GM19467 (cell line): ENCODE measurements around the gene MKRN3.

Experiments
- ATAC-seq: cut with Tn5 transposase; IDR thresholded peaks from one replicate; pipeline ENCODE4 v1.9.1; 2021; ENCODE audit warnings: mild to moderate bottlenecking, moderate library complexity; ENCODE audit not compliant: unreplicated experiment

MKRN3 gene

GRCh38 chr15:23565395-23566070 lies at the start of gene MKRN3:
TSS of gene MKRN3 (plus strand) at chr15:23565674. CDS start at chr15:23565783, 109 bp downstream.
- no peak for ATAC-seq

GRCh38 chr15:23516866-23517265 lies 48.6 kb upstream of the MKRN3 start:
- no peak for ATAC-seq

DNA sequence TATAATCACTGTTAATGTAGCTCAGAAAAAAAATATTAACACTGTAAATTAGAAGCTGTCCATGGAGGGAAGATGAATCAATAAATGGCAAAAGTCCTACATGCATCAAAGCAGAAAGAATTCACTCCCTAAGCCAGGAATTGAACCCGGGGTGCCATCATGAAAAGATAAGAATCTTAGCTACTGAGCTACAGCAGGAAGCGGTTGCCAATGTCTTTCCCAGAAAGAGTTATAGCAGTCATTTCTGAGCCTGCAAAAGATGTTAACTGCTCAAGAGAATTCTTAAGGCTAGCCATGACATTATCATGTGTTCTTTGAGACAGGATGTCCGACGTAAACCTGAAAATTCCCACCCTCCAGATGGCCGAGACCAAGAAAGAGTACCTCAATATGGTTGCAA lies 47.4 kb upstream of the MKRN3 start:
- ATAC-seq = no peak

DNA sequence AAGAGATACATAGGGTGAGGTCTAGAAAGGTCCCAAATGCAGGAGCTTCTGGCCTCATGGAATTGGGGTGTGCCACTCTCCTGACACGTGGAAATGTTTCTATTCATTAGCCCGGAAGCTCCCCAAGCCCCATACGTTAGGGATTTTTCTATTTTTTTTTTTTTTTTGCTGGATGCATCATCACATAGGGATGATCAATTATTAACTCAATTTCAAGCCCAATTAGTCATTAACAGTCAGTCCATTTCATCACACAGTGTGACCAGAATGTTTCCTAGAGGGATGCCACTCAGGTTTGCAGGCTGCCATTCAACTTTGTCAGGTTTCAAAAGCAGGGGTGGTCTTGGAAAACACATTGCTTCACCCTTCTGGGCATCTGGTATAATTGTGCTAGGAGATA lies 40.7 kb upstream of the MKRN3 start:
- ATAC-seq = no peak

DNA sequence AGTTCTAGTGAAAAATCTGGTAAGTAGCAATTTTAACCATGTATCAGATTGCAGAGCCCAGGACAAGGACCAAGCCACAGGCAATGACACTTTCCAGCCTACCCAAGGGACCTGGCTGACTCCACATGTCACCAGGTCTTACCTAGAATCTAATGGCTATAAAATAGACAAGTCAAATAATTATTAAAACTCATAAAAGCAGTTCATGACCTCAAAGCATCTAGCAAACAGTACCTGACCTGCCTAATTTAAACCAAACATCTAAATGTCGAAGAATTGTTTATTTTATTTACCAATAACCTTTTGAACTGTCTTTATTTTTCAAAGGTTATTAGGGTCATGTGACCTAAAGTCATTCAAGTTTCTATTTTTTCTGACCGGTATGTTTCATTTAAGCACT lies 35.6 kb upstream of the MKRN3 start:
- no peak for ATAC-seq

- no peak for ATAC-seq
These were observed 33.5 kb upstream of the MKRN3 start for GRCh38 chr15:23532024-23532423.

DNA sequence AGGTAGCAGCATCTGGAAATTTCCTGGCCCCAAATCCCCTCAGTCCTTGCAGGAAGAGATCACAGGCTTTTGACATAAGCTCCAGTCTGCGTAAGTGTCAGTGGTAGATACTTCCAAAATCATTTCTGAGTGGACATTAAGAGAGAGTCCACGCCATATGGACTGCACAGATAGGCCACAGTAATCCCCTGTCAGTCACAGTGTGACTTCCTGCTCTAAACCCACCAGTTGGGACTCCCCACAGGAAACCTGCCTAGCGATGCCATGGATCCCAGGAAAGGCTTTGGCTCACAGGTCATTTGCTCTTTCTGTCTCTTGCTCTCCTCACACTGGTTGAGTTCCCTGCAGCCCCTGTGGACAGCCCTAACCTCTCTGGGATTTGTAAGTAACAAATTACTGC lies 28.8 kb upstream of the MKRN3 start:
- no peak for ATAC-seq

DNA sequence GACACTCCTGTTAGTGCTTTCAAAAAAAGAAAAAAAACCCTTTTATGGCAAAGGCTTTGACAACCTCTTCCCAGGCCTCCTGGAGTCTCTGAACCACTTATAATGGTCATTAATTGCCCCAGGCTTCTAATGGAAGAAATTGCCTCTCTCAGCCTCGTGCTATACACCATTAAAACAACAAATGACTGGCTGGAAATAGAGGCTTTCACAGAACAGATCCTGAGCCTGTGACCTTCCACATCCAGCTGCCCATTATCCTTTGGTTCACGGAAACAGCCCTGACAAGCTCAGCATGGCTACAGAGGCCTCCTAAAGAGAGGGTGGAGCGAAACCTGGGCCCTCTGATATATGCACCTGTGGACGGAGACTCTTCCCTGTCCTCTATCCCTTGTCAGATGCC lies 26.8 kb upstream of the MKRN3 start:
- ATAC-seq = no peak

GRCh38 chr15:23539892-23540291 lies 25.6 kb upstream of the MKRN3 start:
- no peak for ATAC-seq

DNA sequence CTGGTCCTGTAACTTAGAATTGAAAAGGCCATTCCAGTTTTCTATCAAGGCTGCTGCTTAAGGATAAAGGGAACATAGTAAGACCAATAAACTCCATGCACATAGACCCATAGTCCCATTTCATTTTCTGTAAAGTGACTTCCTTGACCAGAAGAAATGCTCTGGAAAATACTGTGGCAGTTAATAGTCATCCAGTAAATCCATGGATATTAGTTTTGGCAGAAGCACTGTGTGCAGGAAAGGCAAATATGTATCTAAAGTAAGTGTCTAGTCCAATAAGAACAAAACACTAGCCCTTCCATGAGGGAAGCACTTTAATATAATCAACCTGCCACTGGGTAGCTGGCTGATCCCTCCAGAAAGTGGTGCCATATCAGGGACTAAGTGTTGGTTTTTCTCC lies 19.3 kb upstream of the MKRN3 start:
- no peak for ATAC-seq

- ATAC-seq = no peak
These were observed 17.4 kb upstream of the MKRN3 start for GRCh38 chr15:23548071-23548470.

DNA sequence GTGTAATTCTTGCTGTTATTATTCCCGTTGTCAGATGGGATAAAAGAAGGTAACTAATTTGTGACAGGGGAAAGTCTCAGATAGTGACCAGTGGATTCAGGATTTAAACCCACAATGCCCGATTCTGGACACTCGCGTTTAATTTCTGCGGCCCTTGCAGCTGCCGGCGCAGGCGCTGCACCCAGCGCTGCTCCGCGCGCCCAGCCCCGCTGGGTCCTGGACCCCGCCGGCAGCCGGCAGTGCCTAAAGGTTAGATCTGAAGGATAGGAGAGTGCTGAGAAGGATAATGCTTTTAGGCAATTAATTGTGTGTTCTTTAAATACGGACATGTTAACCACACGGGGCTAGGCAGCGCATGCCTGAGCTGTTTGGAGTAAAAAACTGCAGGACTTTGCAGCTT lies 3.6 kb upstream of the MKRN3 start:
- no peak for ATAC-seq

DNA sequence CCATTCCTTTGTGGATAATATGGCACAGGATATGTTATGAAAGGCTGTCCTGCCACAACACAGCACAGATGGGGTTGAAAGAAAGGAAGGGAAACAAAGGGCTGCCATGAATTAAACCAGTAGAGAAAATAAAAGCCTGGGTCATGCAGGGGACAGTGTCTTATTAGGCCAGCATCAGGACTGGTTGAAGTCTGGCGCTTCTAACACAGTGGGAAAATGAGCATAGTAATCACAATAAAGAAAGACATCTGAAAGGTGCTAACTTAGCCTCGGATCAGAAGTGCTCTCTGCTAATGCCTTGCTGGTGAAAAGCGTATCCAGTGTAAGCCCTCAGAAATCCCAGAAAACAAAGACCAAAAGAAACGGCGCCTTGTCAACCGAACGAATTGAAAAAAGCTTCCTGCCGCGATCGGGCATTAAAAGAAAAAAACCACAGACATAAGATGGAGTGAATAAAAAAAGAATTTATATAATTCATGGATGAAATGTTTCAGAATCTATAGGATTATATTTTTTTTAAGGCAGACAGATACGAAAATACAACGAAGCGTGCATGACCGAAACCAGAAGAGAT lies 566 bp upstream of the MKRN3 start:
- no peak for ATAC-seq

GRCh38 chr15:23566071-23566554 lies 639 bp downstream of the MKRN3 start:
- ATAC-seq = no peak

DNA sequence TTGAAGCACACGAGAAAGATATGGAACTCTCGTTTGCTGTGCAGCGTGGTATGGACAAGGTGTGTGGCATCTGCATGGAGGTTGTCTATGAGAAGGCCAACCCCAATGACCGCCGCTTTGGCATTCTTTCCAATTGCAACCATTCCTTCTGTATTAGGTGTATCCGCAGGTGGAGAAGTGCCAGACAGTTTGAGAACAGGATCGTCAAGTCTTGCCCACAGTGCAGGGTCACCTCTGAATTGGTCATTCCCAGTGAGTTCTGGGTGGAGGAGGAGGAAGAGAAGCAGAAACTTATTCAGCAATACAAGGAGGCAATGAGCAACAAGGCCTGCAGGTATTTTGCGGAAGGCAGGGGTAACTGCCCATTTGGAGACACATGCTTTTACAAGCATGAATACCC lies 1.2 kb downstream of the MKRN3 start:
- ATAC-seq = no peak

DNA sequence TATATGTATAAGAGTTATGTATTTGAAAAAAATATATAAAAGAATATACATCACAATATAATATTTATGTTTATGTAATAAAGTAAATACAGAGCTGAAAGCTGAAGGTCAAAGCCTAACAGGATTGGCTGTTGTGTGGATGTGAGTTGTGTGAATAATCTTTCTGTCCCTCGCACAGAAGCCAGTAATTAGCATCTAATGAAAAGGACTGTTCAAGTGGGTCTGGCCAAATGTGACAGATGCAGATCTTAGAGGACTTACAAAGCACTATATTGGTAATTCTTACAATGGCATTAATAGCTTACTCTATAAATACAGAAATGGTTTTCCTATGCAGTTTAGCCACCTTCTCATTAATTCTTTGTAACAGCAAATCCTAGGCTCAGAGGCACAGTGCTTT lies 2.4 kb downstream of the MKRN3 start:
- no peak for ATAC-seq

DNA sequence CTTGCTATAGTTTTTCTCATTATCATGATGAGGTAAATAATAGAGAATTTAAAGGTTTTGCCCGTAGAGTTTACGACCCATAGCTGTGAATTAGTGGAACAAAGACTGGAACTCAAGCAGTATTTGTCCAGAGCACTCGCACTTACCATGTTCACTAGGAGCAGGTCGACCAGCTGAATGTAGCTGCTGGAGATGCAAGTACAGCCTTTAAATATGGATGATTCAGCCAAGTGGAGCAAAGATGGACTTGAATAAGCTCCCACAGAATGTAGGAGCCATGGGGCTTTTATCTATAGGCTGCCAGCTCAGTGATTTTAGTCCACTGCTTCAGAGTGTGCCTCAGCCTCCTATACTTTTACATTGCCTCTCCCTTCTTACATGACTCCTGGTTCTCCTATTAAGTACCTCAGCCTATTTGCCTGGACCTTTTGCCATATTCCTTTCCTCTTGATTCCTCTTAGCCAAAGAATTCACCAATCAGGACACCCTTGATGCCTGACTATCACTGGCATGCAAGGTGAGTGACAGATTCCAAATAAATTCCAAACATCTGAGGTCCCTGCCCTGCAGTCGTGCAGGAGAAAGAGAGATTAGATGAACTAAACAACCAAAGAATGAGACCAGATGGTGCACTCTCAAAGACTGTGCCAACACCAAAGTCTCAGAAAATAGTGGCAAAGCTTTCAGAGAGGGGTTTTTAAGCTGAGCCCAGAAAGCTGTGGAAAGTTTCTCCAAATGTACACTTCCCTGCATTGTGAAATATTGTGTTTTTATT lies 3.9 kb downstream of the MKRN3 start:
- no peak for ATAC-seq

GRCh38 chr15:23570486-23570885 lies 5.0 kb downstream of the MKRN3 start:
- ATAC-seq = no peak

DNA sequence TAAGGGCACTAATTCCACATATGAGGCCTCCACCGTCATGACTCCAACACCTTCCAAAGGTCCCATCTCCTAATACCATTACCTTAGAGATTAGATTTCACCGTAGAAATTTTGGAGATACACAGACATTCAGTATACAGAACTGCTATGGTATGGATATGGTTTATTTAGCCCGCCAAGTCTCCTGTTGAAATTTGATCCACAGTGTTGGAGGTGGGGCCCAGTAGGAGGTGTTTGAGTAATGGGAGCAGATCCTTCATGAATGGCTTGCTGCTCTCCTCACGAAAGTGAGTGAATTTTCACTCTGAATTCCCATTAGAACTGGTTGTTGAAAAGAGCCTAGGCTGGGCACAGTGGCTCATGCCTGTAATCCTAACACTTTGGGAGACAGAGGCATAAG lies 7.4 kb downstream of the MKRN3 start:
- ATAC-seq = no peak

- ATAC-seq = no peak
These were observed 9.3 kb downstream of the MKRN3 start for GRCh38 chr15:23574742-23575141.

- ATAC-seq = no peak
These were observed 10.6 kb downstream of the MKRN3 start for GRCh38 chr15:23576061-23576460.

GRCh38 chr15:23578521-23579150 lies 13.2 kb downstream of the MKRN3 start:
- no peak for ATAC-seq
